Measurements from ENCODE around the gene DBP.

DBP gene

GRCh38 chr19:48637948-48638830 is 1.0 kb upstream of the DBP start:
- H3K9me3 ChIP-seq (ENCODE audit: insufficient read depth, low read length): no peaks in the 10 kb centered on the region
- H3K4me1 ChIP-seq (ENCODE audit: insufficient read depth, insufficient read length): peaks cover 4% of the 10 kb centered on the region
- H3K4me3 ChIP-seq (ENCODE audit: insufficient read length, low read depth): peak overlapping the region; percentile 30
- H3K36me3 ChIP-seq (ENCODE audit: insufficient read depth, insufficient read length, low read length): no peaks in the 10 kb centered on the region
- H3K9ac ChIP-seq (ENCODE audit: insufficient read length, low read depth): peak overlapping the region; percentile 61
- TF ChIP-seq SUZ12 (IDR thresholded peaks at IDR 0.05; ENCODE audit: extremely low read depth, insufficient read depth, insufficient read length): no peak
- no peak for TF ChIP-seq YY1 (IDR thresholded peaks at IDR 0.05; ENCODE audit: insufficient read depth, insufficient read length)
- TF ChIP-seq ZNF274 (IDR thresholded peaks at IDR 0.05; ENCODE audit: low read depth, low read length): no peak
- DNase-seq (ENCODE audit: low read depth, low spot score): peak; percentile 64
- H3K27me3 ChIP-seq (ENCODE audit: insufficient read depth, insufficient read length): peaks cover 26% of the 10 kb centered on the region

DNA sequence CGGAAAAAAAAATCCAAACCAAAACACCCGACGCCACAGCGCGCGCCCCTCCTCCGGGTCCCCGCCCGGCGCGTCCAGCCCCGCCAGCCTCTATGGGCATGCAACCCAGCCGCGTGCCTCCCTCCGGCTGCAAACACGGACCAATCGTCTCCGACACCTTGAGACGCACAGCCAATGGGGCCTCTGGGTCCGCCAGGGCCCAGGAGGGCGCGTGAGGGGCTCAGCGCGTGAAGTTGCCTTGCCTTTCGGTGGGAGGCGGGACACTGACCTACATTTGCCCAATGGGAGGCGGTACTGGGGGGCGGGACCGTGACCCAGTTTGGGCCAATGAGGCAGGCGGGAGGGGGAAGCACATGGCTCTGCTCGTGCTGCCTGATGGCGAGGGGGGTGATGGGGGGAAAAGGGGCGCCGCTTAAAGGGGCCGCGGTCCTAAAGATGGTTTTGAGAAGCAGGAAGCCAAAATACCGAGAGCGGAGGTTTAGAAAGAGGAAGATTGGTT is 319 bp upstream of the DBP start:
- H3K4me1 ChIP-seq (ENCODE audit: insufficient read depth, insufficient read length): peaks cover 10% of the 10 kb centered on the region
- H3K36me3 ChIP-seq (ENCODE audit: insufficient read depth, insufficient read length, low read length): no peaks in the 10 kb centered on the region
- peak overlapping the region; percentile 61 for H3K9ac ChIP-seq (ENCODE audit: insufficient read length, low read depth)
- peak overlapping the region; percentile 30 for H3K4me3 ChIP-seq (ENCODE audit: insufficient read length, low read depth)
- DNase-seq (ENCODE audit: low read depth, low spot score): peak; percentile 92
- TF ChIP-seq ZNF274 (IDR thresholded peaks at IDR 0.05; ENCODE audit: low read depth, low read length): no peak
- no peak for TF ChIP-seq YY1 (IDR thresholded peaks at IDR 0.05; ENCODE audit: insufficient read depth, insufficient read length)
- no peak for TF ChIP-seq SUZ12 (IDR thresholded peaks at IDR 0.05; ENCODE audit: extremely low read depth, insufficient read depth, insufficient read length)
- peaks cover 26% of the 10 kb centered on the region for H3K27me3 ChIP-seq (ENCODE audit: insufficient read depth, insufficient read length)
- no peaks in the 10 kb centered on the region for H3K9me3 ChIP-seq (ENCODE audit: insufficient read depth, low read length)

GRCh38 chr19:48635966-48636858 is 967 bp downstream of the DBP start:
- H3K9me3 ChIP-seq (ENCODE audit: insufficient read depth, low read length): no peaks in the 10 kb centered on the region
- TF ChIP-seq YY1 (IDR thresholded peaks at IDR 0.05; ENCODE audit: insufficient read depth, insufficient read length) (no peak), SUZ12 (IDR thresholded peaks at IDR 0.05; ENCODE audit: extremely low read depth, insufficient read depth, insufficient read length) (no peak), ZNF274 (IDR thresholded peaks at IDR 0.05; ENCODE audit: low read depth, low read length) (no peak)
- H3K27me3 ChIP-seq (ENCODE audit: insufficient read depth, insufficient read length): peaks cover 26% of the 10 kb centered on the region
- peaks cover 12% of the 10 kb centered on the region for H3K4me1 ChIP-seq (ENCODE audit: insufficient read depth, insufficient read length)
- no peak for DNase-seq (ENCODE audit: low read depth, low spot score)
- H3K4me3 ChIP-seq (ENCODE audit: insufficient read length, low read depth): peak overlapping the region; percentile 59
- H3K36me3 ChIP-seq (ENCODE audit: insufficient read depth, insufficient read length, low read length): no peaks in the 10 kb centered on the region
- peak overlapping the region; percentile 77 for H3K9ac ChIP-seq (ENCODE audit: insufficient read length, low read depth)

- Histone ChIP-seq H3K9ac (ENCODE audit: insufficient read length, low read depth) (peak overlapping the region; percentile 74), H3K9me3 (ENCODE audit: insufficient read depth, low read length) (no peaks in the 10 kb centered on the region), H3K36me3 (ENCODE audit: insufficient read depth, insufficient read length, low read length) (no peaks in the 10 kb centered on the region), H3K27me3 (ENCODE audit: insufficient read depth, insufficient read length) (peaks cover 26% of the 10 kb centered on the region), H3K4me1 (ENCODE audit: insufficient read depth, insufficient read length) (peaks cover 16% of the 10 kb centered on the region), H3K4me3 (ENCODE audit: insufficient read length, low read depth) (peak overlapping the region; percentile 59)
- TF ChIP-seq ZNF274 (IDR thresholded peaks at IDR 0.05; ENCODE audit: low read depth, low read length): no peak
- TF ChIP-seq SUZ12 (IDR thresholded peaks at IDR 0.05; ENCODE audit: extremely low read depth, insufficient read depth, insufficient read length): no peak
- DNase-seq (ENCODE audit: low read depth, low spot score): no peak
These were observed 1.8 kb downstream of the DBP start for GRCh38 chr19:48635263-48635965.

GRCh38 chr19:48634424-48635262 is 2.5 kb downstream of the DBP start:
- no peaks in the 10 kb centered on the region for H3K9me3 ChIP-seq (ENCODE audit: insufficient read depth, low read length)
- H3K36me3 ChIP-seq (ENCODE audit: insufficient read depth, insufficient read length, low read length): no peaks in the 10 kb centered on the region
- TF ChIP-seq SUZ12 (IDR thresholded peaks at IDR 0.05; ENCODE audit: extremely low read depth, insufficient read depth, insufficient read length): no peak
- no peak for TF ChIP-seq ZNF274 (IDR thresholded peaks at IDR 0.05; ENCODE audit: low read depth, low read length)
- TF ChIP-seq YY1 (IDR thresholded peaks at IDR 0.05; ENCODE audit: insufficient read depth, insufficient read length): no peak
- H3K4me1 ChIP-seq (ENCODE audit: insufficient read depth, insufficient read length): peaks cover 16% of the 10 kb centered on the region
- peak; percentile 89 for DNase-seq (ENCODE audit: low read depth, low spot score)
- H3K4me3 ChIP-seq (ENCODE audit: insufficient read length, low read depth): peak overlapping the region; percentile 25
- H3K9ac ChIP-seq (ENCODE audit: insufficient read length, low read depth): peak overlapping the region; percentile 66
- peaks cover 21% of the 10 kb centered on the region for H3K27me3 ChIP-seq (ENCODE audit: insufficient read depth, insufficient read length)

- Histone ChIP-seq H3K27me3 (ENCODE audit: insufficient read depth, insufficient read length) (peaks cover 15% of the 10 kb centered on the region), H3K4me3 (ENCODE audit: insufficient read length, low read depth) (peak overlapping the region; percentile 25), H3K4me1 (ENCODE audit: insufficient read depth, insufficient read length) (peaks cover 12% of the 10 kb centered on the region), H3K36me3 (ENCODE audit: insufficient read depth, insufficient read length, low read length) (no peaks in the 10 kb centered on the region), H3K9ac (ENCODE audit: insufficient read length, low read depth) (peak overlapping the region; percentile 66), H3K9me3 (ENCODE audit: insufficient read depth, low read length) (no peaks in the 10 kb centered on the region)
- no peak for DNase-seq (ENCODE audit: low read depth, low spot score)
- no peak for TF ChIP-seq ZNF274 (IDR thresholded peaks at IDR 0.05; ENCODE audit: low read depth, low read length)
- TF ChIP-seq YY1 (IDR thresholded peaks at IDR 0.05; ENCODE audit: insufficient read depth, insufficient read length): no peak
- no peak for TF ChIP-seq SUZ12 (IDR thresholded peaks at IDR 0.05; ENCODE audit: extremely low read depth, insufficient read depth, insufficient read length)
These were observed 3.2 kb downstream of the DBP start for GRCh38 chr19:48634036-48634342.

All from NT2/D1 (cell line).